Heart left ventricle (tissue), 13 donors: Measurements from ENCODE around the gene YPEL2.

Experiments
- POLR2A ChIP-seq, 2 donors: fragments of 450-650 bp; IDR thresholded peaks; one replicate each; pipeline ENCODE4 v1.6.1; 2017; ENCODE audit warnings: antibody characterized with exemption in 2 of 2, mild to moderate bottlenecking in 2 of 2, moderate library complexity in 2 of 2
- TF ChIP-seq, protein P1 (sequence below), 12 donors: fragments of 200-600 bp; sonication (generic) in 4 of 12; IDR thresholded peaks; one replicate each; pipeline versions ENCODE4 v1.5.0 to v1.8.0; 2018 to 2022; ENCODE audit warnings: antibody characterized with exemption in 12 of 12, mild to moderate bottlenecking in 5 of 12
- donor health status: ischemic (EF 13 %, LVEDD 7.1; RV severe dilation, severe dysfunction).
- donor health status: DM: no; HTN: yes; CAD: no.
- donor health status: DM: no; HTN: no; CAD: no.
- donor health status: ischemic (EF 25% LVEDD 6.9; RV normal size, moderate dysfunction).
- donor health status: ischemic (EF 25% LVEDD 5.7; RV mildly dilated, moderate dysfunction).
- donor health status: ischemic (EF 35%, LVEDD 5.7; RV mildly dilated, moderate dysfunction).
- donor health status: nonischemic (EF 11% LVEDD 7.7; RV severe dilation, severe dysfunction).
- donor health status: DM: yes; HTN: yes; CAD: no.
- donor health status: PGD.
- donor health status: ischemic (EF 29% LVEDD 5.4; RV normal size, mild dysfunction).
- donor health status: nonischemic (EF 23%, LVEDD 6.1; RV moderate dilation, normal function).

- TF ChIP-seq, protein P1, sequence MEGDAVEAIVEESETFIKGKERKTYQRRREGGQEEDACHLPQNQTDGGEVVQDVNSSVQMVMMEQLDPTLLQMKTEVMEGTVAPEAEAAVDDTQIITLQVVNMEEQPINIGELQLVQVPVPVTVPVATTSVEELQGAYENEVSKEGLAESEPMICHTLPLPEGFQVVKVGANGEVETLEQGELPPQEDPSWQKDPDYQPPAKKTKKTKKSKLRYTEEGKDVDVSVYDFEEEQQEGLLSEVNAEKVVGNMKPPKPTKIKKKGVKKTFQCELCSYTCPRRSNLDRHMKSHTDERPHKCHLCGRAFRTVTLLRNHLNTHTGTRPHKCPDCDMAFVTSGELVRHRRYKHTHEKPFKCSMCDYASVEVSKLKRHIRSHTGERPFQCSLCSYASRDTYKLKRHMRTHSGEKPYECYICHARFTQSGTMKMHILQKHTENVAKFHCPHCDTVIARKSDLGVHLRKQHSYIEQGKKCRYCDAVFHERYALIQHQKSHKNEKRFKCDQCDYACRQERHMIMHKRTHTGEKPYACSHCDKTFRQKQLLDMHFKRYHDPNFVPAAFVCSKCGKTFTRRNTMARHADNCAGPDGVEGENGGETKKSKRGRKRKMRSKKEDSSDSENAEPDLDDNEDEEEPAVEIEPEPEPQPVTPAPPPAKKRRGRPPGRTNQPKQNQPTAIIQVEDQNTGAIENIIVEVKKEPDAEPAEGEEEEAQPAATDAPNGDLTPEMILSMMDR (IDR thresholded peaks at IDR 0.05), result no peak
- no peak for TF ChIP-seq POLR2A (IDR thresholded peaks at IDR 0.05)
These were observed 42.5 kb downstream of the YPEL2 start for GRCh38 chr17:59373882-59374495.
